IMR-90 (cell line): Measurements from ENCODE around the gene NUTM1. TPM values are rescaled to one million over a fixed set of nuclear protein-coding genes. Genes with fewer than 3 reads are reported as not detected.
"Not testable (repeated sequence)": the region's sequence is repeated elsewhere in the genome, so short reads cannot be mapped to it uniquely, and the experiment has no call there.

Source experiments
- ATAC-seq: fragments of 200-7000 bp; cut with Tn5 transposase; 2 replicates; pipeline ENCODE4 v1.9.1; 2020; ENCODE audit warnings: low read depth, mild to moderate bottlenecking, moderate library complexity
- BruUV-seq: library from RNA; stranded (reverse); fragments of 400-500 nt; replicated peaks from 2 replicates; lab custom pipeline; 2021; lab: Mats Ljungman, UMichigan
- CTCF ChIA-PET: fragments of 300-600 bp; formaldehyde crosslinking; extraction: SDS; loops from one replicate; lab custom pipeline; 2021; ENCODE audit warnings: antibody characterized with exemption; lab: Yijun Ruan, JAX
- POLR2A ChIA-PET: fragments of 300-600 bp; sonication (Branson Sonifier 250); formaldehyde crosslinking; loops from one replicate; lab custom pipeline; 2022; ENCODE audit warnings: antibody characterized with exemption; ENCODE audit not compliant: unreplicated experiment; lab: Charles Lee
- DNase-seq: peaks from one replicate; pipeline ENCODE4 v3.0.0; 2013
- H2AFZ ChIP-seq: replicated peaks from 2 replicates; pipeline ENCODE3; 2013; ENCODE audit warnings: low read length, mild to moderate bottlenecking; ENCODE audit not compliant: poor library complexity
- H2AK5ac ChIP-seq: 2 replicates; pipeline ENCODE4 v1.6.1; 2013; ENCODE audit warnings: low read depth, low read length, inconsistent platforms
- H2AK9ac ChIP-seq: replicated peaks from 2 replicates; pipeline ENCODE3; 2013; ENCODE audit warnings: mild to moderate bottlenecking, low read depth, low read length, moderate library complexity; ENCODE audit not compliant: poor library complexity
- H2BK120ac ChIP-seq: 2 replicates; pipeline ENCODE4 v1.6.1; 2013; ENCODE audit warnings: low read depth, low read length, inconsistent platforms
- H2BK15ac ChIP-seq: 3 replicates; pipeline ENCODE4 v1.6.1; 2013; ENCODE audit warnings: low read depth, low read length, inconsistent platforms
- H2BK20ac ChIP-seq: 2 replicates; pipeline ENCODE4 v1.6.1; 2013; ENCODE audit warnings: low read depth, mild to moderate bottlenecking, inconsistent platforms, low read length, moderate library complexity
- H2BK5ac ChIP-seq: 2 replicates; pipeline ENCODE4 v1.6.1; 2013; ENCODE audit warnings: mild to moderate bottlenecking, low read depth, low read length, inconsistent platforms; ENCODE audit not compliant: poor library complexity, severe bottlenecking
- H3K14ac ChIP-seq: replicated peaks from 2 replicates; pipeline ENCODE4 v1.6.1; 2013; ENCODE audit warnings: low read depth, low read length, inconsistent platforms
- H3K18ac ChIP-seq: 2 replicates; pipeline ENCODE4 v1.6.1; 2013; ENCODE audit warnings: low read depth, low read length, control low read depth
- H3K23ac ChIP-seq: 2 replicates; pipeline ENCODE4 v1.6.1; 2013; ENCODE audit warnings: low read depth, low read length, inconsistent platforms
- H3K27ac ChIP-seq: 2 replicates; pipeline ENCODE4 v1.5.1; 2013; ENCODE audit warnings: mild to moderate bottlenecking, control low read depth, low read length; ENCODE audit not compliant: insufficient read depth
- H3K27me3 ChIP-seq: 2 replicates; pipeline ENCODE4 v1.6.1; 2013; ENCODE audit warnings: low read length; ENCODE audit not compliant: control insufficient read depth, insufficient read depth
- H3K36me3 ChIP-seq: 2 replicates; pipeline ENCODE4 v1.6.1; 2013; ENCODE audit warnings: low read length, mixed read lengths; ENCODE audit not compliant: control insufficient read depth, insufficient read depth
- H3K4ac ChIP-seq: 2 replicates; pipeline ENCODE4 v1.6.1; 2013; ENCODE audit warnings: low read depth, low read length, inconsistent platforms
- H3K4me1 ChIP-seq: 2 replicates; pipeline ENCODE4 v1.6.1; 2013; ENCODE audit warnings: low read length, mixed read lengths; ENCODE audit not compliant: control insufficient read depth, insufficient read depth
- H3K4me2 ChIP-seq: 2 replicates; pipeline ENCODE4 v1.6.1; 2013; ENCODE audit warnings: low read depth, mild to moderate bottlenecking, control low read depth, low read length, moderate library complexity
- H3K4me3 ChIP-seq: 2 replicates; pipeline ENCODE4 v1.5.1; 2013; ENCODE audit warnings: low read depth, mild to moderate bottlenecking, control low read depth, low read length, moderate library complexity; ENCODE audit not compliant: insufficient read depth
- H3K56ac ChIP-seq: 2 replicates; pipeline ENCODE4 v1.6.1; 2013; ENCODE audit warnings: low read length, inconsistent platforms; ENCODE audit not compliant: insufficient read depth; ENCODE audit errors: extremely low read depth
- H3K79me1 ChIP-seq, 2 experiments: 2 replicates each; pipeline ENCODE4 v1.6.1; 2013; ENCODE audit warnings: low read length in 2 of 2, inconsistent platforms in 1 of 2, low read depth in 1 of 2
- H3K9ac ChIP-seq: 2 replicates; pipeline ENCODE4 v1.6.1; 2013; ENCODE audit warnings: low read depth, low read length, control low read depth
- H3K9me1 ChIP-seq: 2 replicates; pipeline ENCODE4 v1.6.1; 2013; ENCODE audit warnings: low read length, inconsistent platforms; ENCODE audit not compliant: insufficient read depth
- H3K9me3 ChIP-seq: 2 replicates; pipeline ENCODE4 v1.6.1; 2013; ENCODE audit warnings: low read length; ENCODE audit not compliant: control insufficient read depth, insufficient read depth
- H4K20me1 ChIP-seq: 2 replicates; pipeline ENCODE4 v1.6.1; 2013; ENCODE audit warnings: low read length, inconsistent platforms; ENCODE audit not compliant: insufficient read depth
- H4K5ac ChIP-seq: 2 replicates; pipeline ENCODE4 v1.6.1; 2013; ENCODE audit warnings: mild to moderate bottlenecking, low read depth, low read length, control low read depth
- H4K8ac ChIP-seq, 2 experiments: 2 replicates each; pipeline ENCODE4 v1.6.1; 2013; ENCODE audit warnings: low read depth in 2 of 2, low read length in 2 of 2, control low read depth in 1 of 2, inconsistent platforms in 1 of 2
- H4K91ac ChIP-seq: 2 replicates; pipeline ENCODE4 v1.6.1; 2013; ENCODE audit warnings: low read depth, low read length, inconsistent platforms; ENCODE audit not compliant: insufficient read depth
- WGBS, 2 experiments: methylation state at CpG; one replicate each; pipeline versions ENCODE4 v1.1.5 to v1.1.7; 2013; ENCODE audit warnings: missing lambda C conversion rate in 2 of 2; ENCODE audit not compliant: insufficient read length in 1 of 2; ENCODE audit errors: extremely low coverage in 2 of 2; 5-methylcytosine and 5-hydroxymethylcytosine counted together
- dilution Hi-C: fragments of 300-500 bp; cut with HindIII; formaldehyde crosslinking; loops from one replicate; pipeline ENCODE4 v1.14.3; 2018; ENCODE audit warnings: low sequenced_read_pairs; ENCODE audit not compliant: unreplicated experiment
- in situ Hi-C: fragments of 300-500 bp; cut with MboI; formaldehyde crosslinking; loops from 3 replicates; pipeline ENCODE4 v1.14.3; 2019; ENCODE audit warnings: low sequenced_read_pairs, inconsistent platforms, mixed read lengths
- intact Hi-C: fragments of 100-400 bp; cut with micrococcal nuclease; formaldehyde crosslinking; loops from 2 replicates; pipeline ENCODE4 v1.10.0; 2022
- polyA plus RNA-seq, 3 experiments: library from polyadenylated mRNA; depleted of rRNA; stranded (reverse); fragments of >200 nt; gene quantifications; 2 replicates each; pipeline ENCODE4 v1.2.3, GENCODE V29; 2012; ENCODE audit warnings: low replicate concordance in 1 of 3
- total RNA-seq: library from RNA; depleted of rRNA; stranded (reverse); fragments of >200 nt; gene quantifications from 2 replicates; pipeline ENCODE4 v1.2.3, GENCODE V29; 2012

NUTM1 gene
- total and polyA plus RNA-seq, 2 of the 4 experiments (the other 2 are of a cell fraction) = not detected

DNA sequence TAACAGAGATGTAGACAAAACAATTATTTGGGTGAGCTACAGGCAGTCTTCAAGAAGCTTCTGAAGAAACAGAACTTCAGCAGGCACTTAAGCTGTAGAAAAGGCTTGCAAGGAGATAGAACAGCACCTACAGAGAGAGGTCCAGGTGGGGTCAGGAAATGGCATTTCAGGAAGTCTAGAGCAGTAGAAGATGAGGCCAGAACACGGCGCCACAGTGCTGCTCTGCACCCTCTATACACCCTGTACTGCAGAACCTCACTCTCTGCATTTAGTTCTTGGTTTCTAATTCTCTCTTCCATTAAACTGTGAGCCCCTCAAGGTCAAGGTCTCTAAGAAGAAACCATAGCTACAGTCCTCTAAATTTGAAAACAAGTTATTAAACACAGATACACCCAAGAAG, 49.9 kb downstream of the NUTM1 start:
- H2BK20ac ChIP-seq, H3K14ac ChIP-seq, H3K9ac ChIP-seq, CTCF ChIA-PET, H3K56ac ChIP-seq, H3K4me1 ChIP-seq, H2AK9ac ChIP-seq, H4K8ac ChIP-seq, H3K9me1 ChIP-seq, H2BK15ac ChIP-seq, H3K4me2 ChIP-seq, H4K5ac ChIP-seq, H3K27ac ChIP-seq, H3K23ac ChIP-seq, H3K4ac ChIP-seq, ATAC-seq, intact Hi-C loops, H2BK5ac ChIP-seq, DNase-seq, H4K20me1 ChIP-seq, BruUV-seq, H2BK120ac ChIP-seq, H2AFZ ChIP-seq, H2AK5ac ChIP-seq, H4K91ac ChIP-seq, H3K27me3 ChIP-seq, POLR2A ChIA-PET, H3K36me3 ChIP-seq, H3K79me1 ChIP-seq, in situ Hi-C loops, dilution Hi-C loops, H3K4me3 ChIP-seq, H3K9me3 ChIP-seq, H3K18ac ChIP-seq: not testable (repeated sequence)
- WGBS, 2 experiments = no CpG with 5 or more reads among the region's 2 CpGs

GRCh38 chr15:34397637-34398259, 54.6 kb downstream of the NUTM1 start:
- H2BK15ac ChIP-seq, H3K56ac ChIP-seq, H2BK20ac ChIP-seq, H4K8ac ChIP-seq, POLR2A ChIA-PET, H3K4ac ChIP-seq, H3K27me3 ChIP-seq, H3K79me1 ChIP-seq, H3K9me3 ChIP-seq, H3K9me1 ChIP-seq, H2AK9ac ChIP-seq, H3K4me2 ChIP-seq, H3K23ac ChIP-seq, CTCF ChIA-PET, BruUV-seq, H3K9ac ChIP-seq, H4K5ac ChIP-seq, H3K27ac ChIP-seq, dilution Hi-C loops, H2BK120ac ChIP-seq, H2BK5ac ChIP-seq, H4K20me1 ChIP-seq, H2AK5ac ChIP-seq, H3K18ac ChIP-seq, H3K36me3 ChIP-seq, DNase-seq, intact Hi-C loops, H3K4me1 ChIP-seq, H4K91ac ChIP-seq, H3K14ac ChIP-seq, H3K4me3 ChIP-seq, in situ Hi-C loops, H2AFZ ChIP-seq: not testable (repeated sequence)
- peak; percentile 62 for ATAC-seq
- no CpG with 5 or more reads among the region's 6 CpGs for WGBS, 2 experiments
